OCI-LY7 (cell line): ENCODE results near the gene OPRL1. TPM values are rescaled to one million over a fixed set of nuclear protein-coding genes. Genes with fewer than 3 reads are reported as not detected.

ENCODE experiments used
- BruUV-seq: library from RNA; stranded (reverse); fragments of 400-500 nt; replicated peaks from 2 replicates; lab custom pipeline; 2021; lab: Mats Ljungman, UMichigan
- CTCF ChIA-PET: fragments of 300-600 bp; sonication (Branson Sonifier 250); formaldehyde crosslinking; loops from one replicate; lab custom pipeline; 2022; ENCODE audit warnings: antibody characterized with exemption; ENCODE audit not compliant: unreplicated experiment; lab: Charles Lee
- POLR2A ChIA-PET: fragments of 300-600 bp; sonication (Branson Sonifier 250); formaldehyde crosslinking; loops from one replicate; lab custom pipeline; 2022; ENCODE audit warnings: antibody characterized with exemption; lab: Charles Lee
- DNase-seq: peaks from one replicate; pipeline ENCODE4 v3.0.0-alpha.2; 2015; ENCODE audit warnings: low spot score
- H2AFZ ChIP-seq: fragments of 200-600 bp; sonication (generic), shearing (Covaris generic); 2 replicates; pipeline ENCODE4 v1.6.1; 2014; ENCODE audit warnings: mild to moderate bottlenecking, antibody characterized with exemption, low read length, moderate library complexity
- H3K27ac ChIP-seq: fragments of 200-600 bp; sonication (generic); 2 replicates; pipeline ENCODE4 v1.5.1; 2014; ENCODE audit warnings: mixed run types, low read depth, mild to moderate bottlenecking, moderate library complexity, low read length, inconsistent platforms; ENCODE audit not compliant: poor library complexity, severe bottlenecking
- H3K36me3 ChIP-seq: fragments of 200-600 bp; sonication (generic); 2 replicates; pipeline ENCODE4 v1.6.1; 2014; ENCODE audit warnings: mild to moderate bottlenecking, antibody characterized with exemption, low read length, moderate library complexity, mixed read lengths; ENCODE audit not compliant: insufficient read depth
- H3K4me1 ChIP-seq: fragments of 200-600 bp; sonication (generic); 2 replicates; pipeline ENCODE4 v1.5.1; 2014; ENCODE audit warnings: mild to moderate bottlenecking, low read length; ENCODE audit not compliant: insufficient read depth, poor library complexity, severe bottlenecking
- H3K4me2 ChIP-seq: fragments of 200-600 bp; sonication (generic); 2 replicates; pipeline ENCODE4 v1.6.1; 2014; ENCODE audit warnings: mild to moderate bottlenecking, low read length
- H3K4me3 ChIP-seq: fragments of 200-600 bp; sonication (generic); 2 replicates; pipeline ENCODE4 v1.5.1; 2014; ENCODE audit warnings: mild to moderate bottlenecking, low read depth, low read length; ENCODE audit not compliant: poor library complexity, severe bottlenecking
- H3K79me2 ChIP-seq: fragments of 200-600 bp; sonication (generic); 2 replicates; pipeline ENCODE4 v1.6.1; 2016; ENCODE audit warnings: low read depth, mild to moderate bottlenecking, low read length, moderate library complexity, mixed read lengths; ENCODE audit not compliant: insufficient read depth
- H3K9me2 ChIP-seq: fragments of 200-600 bp; sonication (generic); 2 replicates; pipeline ENCODE4 v1.6.1; 2016; ENCODE audit warnings: mild to moderate bottlenecking, low read length, mixed read lengths; ENCODE audit not compliant: insufficient read depth
- H3K9me3 ChIP-seq: fragments of 200-600 bp; sonication (generic); 2 replicates; pipeline ENCODE4 v1.6.1; 2014; ENCODE audit warnings: mild to moderate bottlenecking, mixed run types, low read length, mixed read lengths
- H4K20me1 ChIP-seq: fragments of 200-600 bp; sonication (generic); 2 replicates; pipeline ENCODE4 v1.6.1; 2014; ENCODE audit warnings: mild to moderate bottlenecking, antibody characterized with exemption, low read length, moderate library complexity, mixed read lengths; ENCODE audit not compliant: insufficient read depth
- CTCF ChIP-seq: fragments of 200-600 bp; sonication (generic); conservative IDR thresholded peaks from 2 replicates; pipeline ENCODE4 v1.5.1; 2014; ENCODE audit warnings: mild to moderate bottlenecking, antibody characterized with exemption, low read length, moderate library complexity, mixed read lengths
- EZH2phosphoT487 ChIP-seq: fragments of 200-600 bp; sonication (generic); IDR thresholded peaks from 2 replicates; pipeline ENCODE4 v1.6.1; 2018; ENCODE audit warnings: low read depth, borderline replicate concordance, mild to moderate bottlenecking, mixed run types, antibody characterized with exemption, low read length, moderate library complexity, mixed read lengths
- intact Hi-C: fragments of 100-400 bp; cut with micrococcal nuclease; formaldehyde crosslinking; loops from one replicate; pipeline ENCODE4 v1.10.0; 2022; ENCODE audit not compliant: unreplicated experiment
- microRNA-seq: library from miRNA; unstranded; fragments of <30 nt; microRNA quantifications from one replicate; pipeline ENCODE4 v1.2.0, GENCODE V29; 2022; ENCODE audit warnings: borderline replicate concordance
- small RNA-seq: library from RNA; depleted of rRNA; stranded (forward); fragments of <200 nt; gene quantifications from one replicate; pipeline ENCODE3, GENCODE V24; 2014
- total RNA-seq, 2 experiments: library from RNA; depleted of rRNA in 1 of 2; stranded (reverse); fragments of >200 nt in 1 of 2; shearing (Covaris generic) in 1 of 2; gene quantifications; 2 replicates each; pipeline ENCODE4 v1.2.3, GENCODE V29; 2014 to 2022

Gene OPRL1
- total RNA-seq, 2 experiments from 2014 or later: 6.4 to 7.6 TPM

GRCh38 chr20:64149809-64150560 lies 70.1 kb downstream of the OPRL1 start:
- TF ChIP-seq CTCF: no peak
- TF ChIP-seq EZH2phosphoT487: no peak
- intact Hi-C loops: no loop called here
- Histone ChIP-seq H3K9me3 (peaks cover 13% of the 10 kb centered on the region; the same call in 1 of the 2 replicates), H3K4me1 (no peaks in the 10 kb centered on the region), H3K4me3 (no peak overlapping the region), H3K4me2 (no peak overlapping the region), H3K27ac (no peak overlapping the region), H3K79me2 (no peaks in the 10 kb centered on the region), H2AFZ (no peak overlapping the region), H3K36me3 (no peaks in the 10 kb centered on the region), H3K9me2 (no peaks in the 10 kb centered on the region), H4K20me1 (no peaks in the 10 kb centered on the region)
- ChIA-PET POLR2A (no interaction called here), CTCF (no interaction called here)
- no peak for DNase-seq
- no TSS peak for BruUV-seq

Small RNA genes within 50 kb of the gene (microRNA-seq; reads per million reads assigned to microRNA genes)
- gene MIR6813: 8.3 reads per million, percentile 8 among the genes with 10 or more reads in this experiment

Small RNA genes within 50 kb of the gene (small RNA-seq; reads per million reads assigned to genes)
- not detected for gene AL355803.1
- gene MIR6813: not detected

Other genes with a start within 250 kb of the OPRL1 start
- 0.57 and 1.3 TPM in 2 replicates for gene ZBTB46, start 248.8 kb upstream of the OPRL1 start, total RNA-seq (2014; rRNA removed; shearing (Covaris generic))
- 0.67 and 1.1 TPM in 2 replicates for gene ZBTB46, start 248.8 kb upstream of the OPRL1 start, total RNA-seq (2022)
- gene ABHD16B, start 218.6 kb upstream of the OPRL1 start, total RNA-seq (2014; rRNA removed; shearing (Covaris generic)): not detected in 2 replicates
- gene ABHD16B, start 218.6 kb upstream of the OPRL1 start, total RNA-seq (2022): 0.29 TPM in 1 of 2 replicates, not detected in the other
- gene TPD52L2, start 214.8 kb upstream of the OPRL1 start, total RNA-seq (2014; rRNA removed; shearing (Covaris generic)): 27.2 and 28.6 TPM in 2 replicates
- 47.0 and 51.0 TPM in 2 replicates for gene TPD52L2, start 214.8 kb upstream of the OPRL1 start, total RNA-seq (2022)
- gene DNAJC5, start 185.0 kb upstream of the OPRL1 start, total RNA-seq (2014; rRNA removed; shearing (Covaris generic)): 23.5 and 27.7 TPM in 2 replicates
- gene DNAJC5, start 185.0 kb upstream of the OPRL1 start, total RNA-seq (2022): 24.1 and 27.5 TPM in 2 replicates
- gene UCKL1, start 123.7 kb upstream of the OPRL1 start, total RNA-seq (2014; rRNA removed; shearing (Covaris generic)): 19.8 and 25.6 TPM in 2 replicates
- gene UCKL1, start 123.7 kb upstream of the OPRL1 start, total RNA-seq (2022): 42.6 and 43.0 TPM in 2 replicates
- 5.6 and 7.2 TPM in 2 replicates for gene ZNF512B, start 110.2 kb upstream of the OPRL1 start, total RNA-seq (2014; rRNA removed; shearing (Covaris generic))
- gene ZNF512B, start 110.2 kb upstream of the OPRL1 start, total RNA-seq (2022): 13.6 and 14.3 TPM in 2 replicates
- 3.1 and 12.0 TPM in 2 replicates for gene SAMD10, start 100.4 kb upstream of the OPRL1 start, total RNA-seq (2014; rRNA removed; shearing (Covaris generic))
- 11.9 and 13.3 TPM in 2 replicates for gene SAMD10, start 100.4 kb upstream of the OPRL1 start, total RNA-seq (2022)
- 45.1 and 61.5 TPM in 2 replicates for gene PRPF6, start 99.0 kb upstream of the OPRL1 start, total RNA-seq (2014; rRNA removed; shearing (Covaris generic))
- gene PRPF6, start 99.0 kb upstream of the OPRL1 start, total RNA-seq (2022): 70.4 and 73.7 TPM in 2 replicates
- 2.0 and 3.5 TPM in 2 replicates for gene C20orf204, start 43.9 kb upstream of the OPRL1 start, total RNA-seq (2014; rRNA removed; shearing (Covaris generic))
- 5.9 and 6.7 TPM in 2 replicates for gene C20orf204, start 43.9 kb upstream of the OPRL1 start, total RNA-seq (2022)
- gene SOX18, start 30.4 kb upstream of the OPRL1 start, total RNA-seq (2014; rRNA removed; shearing (Covaris generic)): not detected in 2 replicates
- not detected in 2 replicates for gene SOX18, start 30.4 kb upstream of the OPRL1 start, total RNA-seq (2022)
- 36.4 and 37.5 TPM in 2 replicates for gene TCEA2, start 16.9 kb upstream of the OPRL1 start, total RNA-seq (2014; rRNA removed; shearing (Covaris generic))
- 71.2 and 72.3 TPM in 2 replicates for gene TCEA2, start 16.9 kb upstream of the OPRL1 start, total RNA-seq (2022)
- gene RGS19, start 564 bp upstream of the OPRL1 start, total RNA-seq (2014; rRNA removed; shearing (Covaris generic)): 85.5 and 106 TPM in 2 replicates
- gene RGS19, start 564 bp upstream of the OPRL1 start, total RNA-seq (2022): 63.5 and 69.4 TPM in 2 replicates
- not detected in 2 replicates for gene LKAAEAR1, start 4.3 kb downstream of the OPRL1 start, total RNA-seq (2014; rRNA removed; shearing (Covaris generic))
- gene LKAAEAR1, start 4.3 kb downstream of the OPRL1 start, total RNA-seq (2022): not detected in 2 replicates
- not detected in 2 replicates for gene NPBWR2, start 27.5 kb downstream of the OPRL1 start, total RNA-seq (2014; rRNA removed; shearing (Covaris generic))
- gene NPBWR2, start 27.5 kb downstream of the OPRL1 start, total RNA-seq (2022): not detected in 2 replicates
- gene MYT1, start 84.4 kb downstream of the OPRL1 start, total RNA-seq (2014; rRNA removed; shearing (Covaris generic)): 0.31 and 0.32 TPM in 2 replicates
- 0.30 and 0.95 TPM in 2 replicates for gene MYT1, start 84.4 kb downstream of the OPRL1 start, total RNA-seq (2022)
- 47.0 and 62.1 TPM in 2 replicates for gene PCMTD2, start 175.7 kb downstream of the OPRL1 start, total RNA-seq (2014; rRNA removed; shearing (Covaris generic))
- gene PCMTD2, start 175.7 kb downstream of the OPRL1 start, total RNA-seq (2022): 51.7 and 64.2 TPM in 2 replicates